GM12878 (cell line): Measurements from ENCODE around the gene PHF20. TPM values are rescaled to one million over a fixed set of nuclear protein-coding genes. Genes with fewer than 3 reads are reported as not detected.

Source experiments
- ATAC-seq: fragments of 200-7000 bp; cut with Tn5 transposase; 3 replicates; pipeline ENCODE4 v1.9.1; 2020; ENCODE audit warnings: mild to moderate bottlenecking, moderate library complexity
- BruUV-seq: library from RNA; stranded (reverse); fragments of 400-500 nt; replicated peaks from 2 replicates; lab custom pipeline; 2021; lab: Mats Ljungman, UMichigan
- CTCF ChIA-PET: fragments of 300-600 bp; sonication (Branson Sonifier 250); formaldehyde crosslinking; extraction: SDS; loops from one replicate; lab custom pipeline; 2021; ENCODE audit warnings: inconsistent platforms; lab: Yijun Ruan, JAX
- POLR2A ChIA-PET: fragments of 350-600 bp; formaldehyde crosslinking; extraction: SDS; loops from one replicate; lab custom pipeline; 2021; ENCODE audit warnings: inconsistent platforms; lab: Charles Lee
- RAD21 ChIA-PET: fragments of 300-600 bp; sonication (Branson Sonifier 250); formaldehyde crosslinking; loops from one replicate; lab custom pipeline; 2023; ENCODE audit warnings: antibody characterized with exemption; ENCODE audit not compliant: unreplicated experiment; lab: Charles Lee
- SMC1A ChIA-PET: fragments of 300-600 bp; sonication (Branson Sonifier 250); formaldehyde crosslinking; loops from one replicate; lab custom pipeline; 2023; ENCODE audit not compliant: unreplicated experiment, uncharacterized antibody; lab: Charles Lee
- DNase-seq: peaks from one replicate; pipeline ENCODE4 v3.0.0-alpha.2; 2011; ENCODE audit warnings: low read depth, low spot score
- FAIRE-seq: peaks from 3 replicates; lab custom pipeline; 2011; peaks lifted over from hg19 to GRCh38; lab: Jason Lieb, UNC
- H2AFZ ChIP-seq: 2 replicates; pipeline ENCODE4 v1.6.0; 2011; ENCODE audit warnings: low read depth, low read length, control low read depth; ENCODE audit not compliant: control insufficient read depth
- H3K27ac ChIP-seq: 2 replicates; pipeline ENCODE4 v1.5.1; 2011; ENCODE audit warnings: control low read depth; ENCODE audit not compliant: control insufficient read depth, insufficient read depth
- H3K27me3 ChIP-seq, 2 experiments: replicated peaks in 1 of 2; 2 replicates each; pipeline versions ENCODE4 v1.6.0 to v1.6.1; 2011; ENCODE audit warnings: low read length in 1 of 2; ENCODE audit not compliant: control insufficient read depth in 2 of 2, insufficient read depth in 2 of 2
- H3K36me3 ChIP-seq, 2 experiments: 2 replicates each; pipeline ENCODE4 v1.5.1; 2011; ENCODE audit warnings: low read length in 1 of 2; ENCODE audit not compliant: control insufficient read depth in 2 of 2, insufficient read depth in 2 of 2
- H3K4me1 ChIP-seq: 2 replicates; pipeline ENCODE4 v1.6.1; 2011; ENCODE audit warnings: mild to moderate bottlenecking, low read length, moderate library complexity, mixed read lengths; ENCODE audit not compliant: control insufficient read depth, insufficient read depth
- H3K4me2 ChIP-seq: 2 replicates; pipeline ENCODE4 v1.6.0; 2011; ENCODE audit warnings: control low read depth; ENCODE audit not compliant: control insufficient read depth, insufficient read depth
- H3K4me3 ChIP-seq: fragments of 200-600 bp; sonication (generic); 2 replicates; pipeline ENCODE4 v1.5.1; 2016
- H3K79me2 ChIP-seq: 2 replicates; pipeline ENCODE4 v1.6.0; 2011; ENCODE audit warnings: low read length; ENCODE audit not compliant: control insufficient read depth, insufficient read depth
- H3K9ac ChIP-seq: 2 replicates; pipeline ENCODE4 v1.8.0; 2011; ENCODE audit warnings: low read length, control low read depth, mixed read lengths; ENCODE audit not compliant: control insufficient read depth, insufficient read depth
- H3K9me3 ChIP-seq: replicated peaks from 3 replicates; pipeline ENCODE4 v1.5.1; 2011; ENCODE audit warnings: mild to moderate bottlenecking, low read length; ENCODE audit not compliant: control insufficient read depth, insufficient read depth
- H4K20me1 ChIP-seq: 2 replicates; pipeline ENCODE4 v1.6.0; 2011; ENCODE audit not compliant: control insufficient read depth, insufficient read depth
- CHD2 ChIP-seq: IDR thresholded peaks from 2 replicates; pipeline ENCODE4 v1.6.1; 2011; ENCODE audit warnings: low read depth, low read length, improper control_type of control experiment, borderline replicate concordance
- ESRRA ChIP-seq: IDR thresholded peaks from 2 replicates; pipeline ENCODE4 v1.6.1; 2012; ENCODE audit warnings: mild to moderate bottlenecking, low read length, improper control_type of control experiment
- ETV6 ChIP-seq, 2 experiments: fragments of 450-650 bp in 1 of 2; IDR thresholded peaks in 1 of 2; conservative IDR thresholded peaks in 1 of 2; 2 replicates each; pipeline ENCODE4 v1.6.1; 2014; ENCODE audit warnings: antibody characterized with exemption in 1 of 2, borderline replicate concordance in 1 of 2, low read depth in 1 of 2, mild to moderate bottlenecking in 1 of 2, moderate library complexity in 1 of 2
- LARP7 ChIP-seq: fragments of 450-650 bp; IDR thresholded peaks from 2 replicates; pipeline ENCODE4 v1.6.1; 2017; ENCODE audit warnings: mild to moderate bottlenecking
- MTA2 ChIP-seq: fragments of 450-650 bp; IDR thresholded peaks from 2 replicates; pipeline ENCODE4 v1.6.1; 2016; ENCODE audit warnings: low read depth, mild to moderate bottlenecking, moderate library complexity
- MYB ChIP-seq: fragments of 150-350 bp; IDR thresholded peaks from 2 replicates; pipeline ENCODE4 v1.6.1; 2014; ENCODE audit warnings: mild to moderate bottlenecking, low read depth, low read length, borderline replicate concordance
- NR2C2 ChIP-seq: IDR thresholded peaks from 2 replicates; pipeline ENCODE4 v1.6.1; 2011; ENCODE audit warnings: borderline replicate concordance, low read depth; ENCODE audit not compliant: control insufficient read depth, insufficient read length
- PAX5 ChIP-seq: IDR thresholded peaks from 2 replicates; pipeline ENCODE4 v1.6.1; 2011; ENCODE audit warnings: low read depth, low read length, borderline replicate concordance
- PAX8 ChIP-seq: fragments of 450-650 bp; IDR thresholded peaks from 2 replicates; pipeline ENCODE4 v1.6.1; 2017; ENCODE audit warnings: mild to moderate bottlenecking, moderate library complexity
- POU2F2 ChIP-seq: IDR thresholded peaks from 3 replicates; pipeline ENCODE4 v1.6.1; 2011; ENCODE audit warnings: low read depth, mild to moderate bottlenecking, low read length, borderline replicate concordance
- RFX5 ChIP-seq: IDR thresholded peaks from 2 replicates; pipeline ENCODE4 v1.6.1; 2011; ENCODE audit warnings: low read depth, low read length, improper control_type of control experiment
- SMAD1 ChIP-seq: fragments of 450-650 bp; IDR thresholded peaks from 2 replicates; pipeline ENCODE4 v1.6.1; 2018; ENCODE audit warnings: mild to moderate bottlenecking, low read depth; ENCODE audit not compliant: partially characterized antibody
- SUPT20H ChIP-seq: IDR thresholded peaks from 2 replicates; pipeline ENCODE4 v1.6.1; 2011; ENCODE audit warnings: low read depth, mild to moderate bottlenecking, low read length, moderate library complexity, borderline replicate concordance; ENCODE audit not compliant: control insufficient read depth
- SUZ12 ChIP-seq: fragments of 200-600 bp; sonication (generic); IDR thresholded peaks from one replicate; pipeline ENCODE4 v1.6.1; 2018; ENCODE audit warnings: antibody characterized with exemption, mild to moderate bottlenecking; ENCODE audit not compliant: unreplicated experiment
- ZBED1 ChIP-seq: IDR thresholded peaks from 2 replicates; pipeline ENCODE4 v1.6.1; 2016; ENCODE audit warnings: borderline replicate concordance
- ZNF207 ChIP-seq: fragments of 450-650 bp; IDR thresholded peaks from 2 replicates; pipeline ENCODE4 v1.6.1; 2014; ENCODE audit warnings: antibody characterized with exemption, mild to moderate bottlenecking, borderline replicate concordance
- WGBS: methylation state at CpG from one replicate; pipeline ENCODE4 v1.1.6; 2016; ENCODE audit warnings: low lambda C conversion rate; ENCODE audit not compliant: insufficient replicate concordance, insufficient coverage; ENCODE audit errors: missing lambda C conversion rate; 5-methylcytosine and 5-hydroxymethylcytosine counted together
- in situ Hi-C: fragments of 300-500 bp; cut with MboI; formaldehyde crosslinking; loops from 9 replicates; pipeline ENCODE4 v1.14.3; 2018; ENCODE audit warnings: mixed read lengths
- intact Hi-C: fragments of 100-400 bp; cut with micrococcal nuclease; formaldehyde crosslinking; loops from one replicate; pipeline ENCODE4 v1.14.2; 2022; ENCODE audit not compliant: unreplicated experiment
- polyA plus RNA-seq, 11 experiments: library from polyadenylated mRNA; depleted of rRNA in 4 of 11; unstranded in 6 of 11; stranded (reverse) in 5 of 11; fragments of >200 nt; fragmentation: Nextera tagmentation in 4 of 11; fragmentation: Illumina TruSeq in 1 of 11; extraction: Ambion mirVana in 4 of 11; extraction: Trizol in 1 of 11; gene quantifications; 1 replicate in 1 of 11; 2 replicates in 10 of 11; pipeline versions ENCODE4 v1.2.1 to v1.2.3, GENCODE V29; 2011 to 2016; ENCODE audit warnings: inconsistent platforms in 2 of 11, missing spikeins in 2 of 11, low read depth in 1 of 11
- total RNA-seq, 4 experiments: library from RNA; depleted of rRNA in 3 of 4; stranded (reverse); fragments of >200 nt in 3 of 4; fragmentation: Illumina TruSeq in 1 of 4; extraction: Trizol in 1 of 4; gene quantifications; 2 replicates each; pipeline versions ENCODE4 v1.2.1 to v1.2.3, GENCODE V29; 2013 to 2021
- TF ChIP-seq, protein P1 (sequence below): fragments of 450-650 bp; IDR thresholded peaks from 2 replicates; pipeline ENCODE4 v1.6.1; 2018; ENCODE audit warnings: mild to moderate bottlenecking, low read depth, moderate library complexity; ENCODE audit not compliant: partially characterized antibody
- TF ChIP-seq, protein P2 (sequence below): IDR thresholded peaks from 2 replicates; pipeline ENCODE4 v1.6.1; 2011; ENCODE audit warnings: borderline replicate concordance, low read depth, mild to moderate bottlenecking, moderate library complexity, low read length; ENCODE audit not compliant: insufficient read depth, poor library complexity, severe bottlenecking

PHF20 gene
- total and polyA plus RNA-seq, 10 of the 15 experiments (the other 5 are each of a cell fraction or from before 2014, with no cell fraction given) = 31.6 to 91.2 (median 46.8) TPM

DNA sequence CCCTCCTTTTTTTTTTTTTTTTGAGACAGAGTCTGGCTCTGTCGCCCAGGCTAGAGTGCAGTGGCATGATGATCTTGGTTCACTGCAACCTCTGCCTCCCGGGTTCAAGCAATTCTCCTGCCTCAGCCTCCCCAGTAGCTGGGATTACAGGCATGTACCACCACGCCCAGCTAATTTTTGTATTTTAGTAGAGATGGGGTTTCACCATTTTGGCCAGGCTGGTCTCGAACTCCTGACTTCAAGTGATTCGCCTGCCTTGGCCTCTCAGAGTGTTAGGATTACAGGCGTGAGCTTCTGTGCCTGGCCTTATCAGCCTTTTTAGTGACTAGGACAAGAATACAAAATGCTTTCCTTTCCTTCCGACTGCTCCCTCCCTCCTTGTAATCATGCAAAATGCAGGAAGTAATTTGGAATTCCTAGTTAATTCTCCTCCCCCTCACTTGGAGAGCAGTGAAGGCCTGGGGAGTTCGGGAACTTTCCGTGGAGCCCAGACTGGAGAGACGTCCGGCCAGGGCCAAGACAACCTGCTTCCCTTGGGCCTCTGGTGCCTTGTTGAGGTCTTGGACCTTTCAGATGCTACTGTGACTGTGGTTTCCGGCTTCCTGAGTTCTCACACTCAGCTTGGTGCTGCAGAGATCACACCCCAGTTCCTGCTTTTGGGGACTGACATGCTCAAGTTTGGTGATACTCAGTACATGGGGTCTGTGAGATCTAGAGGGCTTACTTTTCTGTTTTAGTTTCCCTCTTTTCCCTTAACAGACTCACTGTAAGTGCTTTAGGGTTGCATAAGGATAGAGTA is 3.9 kb upstream of the PHF20 start:
- Histone ChIP-seq H4K20me1 (no peaks in the 10 kb centered on the region), H3K4me2 (peak overlapping the region; percentile 73), H3K9ac (peak overlapping the region; percentile 73), H3K27me3 (no peaks in the 10 kb centered on the region), H3K79me2 (peaks cover 9% of the 10 kb centered on the region), H3K4me1 (peaks cover 30% of the 10 kb centered on the region), H3K27ac (peak overlapping the region; percentile 97), H2AFZ (peak overlapping the region; percentile 80), H3K36me3 (no peaks in the 10 kb centered on the region), H3K4me3 (no peak overlapping the region), H3K9me3 (no peaks in the 10 kb centered on the region)
- intact Hi-C loops = loop anchor here (1.0 kb wide), 1 partner anchor 26 kb away; the partner anchor contains the start of gene RBM39
- SMC1A ChIA-PET = interaction anchor here (0.5 to 8.7 kb wide), 9 partner anchors 10 to 1067 kb away, joined by 3 to 151 read pairs (median 4); partner anchors contain the start of genes RBM39 and SCAND1
- TSS peak; percentile 74 for BruUV-seq
- DNase-seq (peak; percentile 94), ATAC-seq (peak; percentile 80), FAIRE-seq (peak; percentile 96)
- POLR2A ChIA-PET = interaction anchor here (0.7 to 11.5 kb wide), 6 partner anchors 9 to 186 kb away, joined by 3 to 214 read pairs (median 4); partner anchors contain the start of genes RBM39 and SCAND1
- RAD21 ChIA-PET = interaction anchor here (0.7 to 7.3 kb wide), 8 partner anchors 14 to 187 kb away, joined by 3 to 157 read pairs (median 6); partner anchors contain the start of genes RBM39, SCAND1 and SPAG4
- in situ Hi-C loops = no loop called here
- CTCF ChIA-PET = interaction anchor here (0.6 to 6.4 kb wide), 6 partner anchors 11 to 837 kb away, joined by 3 to 69 read pairs (median 4); partner anchors contain the start of genes RAB5IF, RBM39 and SCAND1
- 10% methylated on average over 12 of the region's 12 CpGs for WGBS
- TF ChIP-seq POU2F2 (peak; percentile 81; the same call in 1 of the 3 replicates), ESRRA (no peak), ETV6 (conservative IDR thresholded peaks at IDR 0.05 in 1 of 2, IDR thresholded peaks at IDR 0.05 in 1 of 2; ENCODE audit: borderline replicate concordance in 1 of 2, low read depth in 1 of 2) (peak in 1 of 2 experiments; percentile 75; a peak in 1 of 4 replicates), LARP7 (no peak), ZNF207 (no peak), PAX8 (no peak), SUZ12 (no peak), MTA2 (peak; percentile 48), ZBED1 (peak; percentile 74; the same call in 1 of the 2 replicates), MYB (no peak), PAX5 (peak; percentile 71; the same call in 1 of the 2 replicates), NR2C2 (no peak), SUPT20H (no peak), SMAD1 (peak; percentile 50), CHD2 (peak; percentile 77; the same call in 1 of the 2 replicates), RFX5 (no peak)
- TF ChIP-seq, protein P1, sequence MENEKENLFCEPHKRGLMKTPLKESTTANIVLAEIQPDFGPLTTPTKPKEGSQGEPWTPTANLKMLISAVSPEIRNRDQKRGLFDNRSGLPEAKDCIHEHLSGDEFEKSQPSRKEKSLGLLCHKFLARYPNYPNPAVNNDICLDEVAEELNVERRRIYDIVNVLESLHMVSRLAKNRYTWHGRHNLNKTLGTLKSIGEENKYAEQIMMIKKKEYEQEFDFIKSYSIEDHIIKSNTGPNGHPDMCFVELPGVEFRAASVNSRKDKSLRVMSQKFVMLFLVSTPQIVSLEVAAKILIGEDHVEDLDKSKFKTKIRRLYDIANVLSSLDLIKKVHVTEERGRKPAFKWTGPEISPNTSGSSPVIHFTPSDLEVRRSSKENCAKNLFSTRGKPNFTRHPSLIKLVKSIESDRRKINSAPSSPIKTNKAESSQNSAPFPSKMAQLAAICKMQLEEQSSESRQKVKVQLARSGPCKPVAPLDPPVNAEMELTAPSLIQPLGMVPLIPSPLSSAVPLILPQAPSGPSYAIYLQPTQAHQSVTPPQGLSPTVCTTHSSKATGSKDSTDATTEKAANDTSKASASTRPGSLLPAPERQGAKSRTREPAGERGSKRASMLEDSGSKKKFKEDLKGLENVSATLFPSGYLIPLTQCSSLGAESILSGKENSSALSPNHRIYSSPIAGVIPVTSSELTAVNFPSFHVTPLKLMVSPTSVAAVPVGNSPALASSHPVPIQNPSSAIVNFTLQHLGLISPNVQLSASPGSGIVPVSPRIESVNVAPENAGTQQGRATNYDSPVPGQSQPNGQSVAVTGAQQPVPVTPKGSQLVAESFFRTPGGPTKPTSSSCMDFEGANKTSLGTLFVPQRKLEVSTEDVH = no peak
- TF ChIP-seq, protein P2, sequence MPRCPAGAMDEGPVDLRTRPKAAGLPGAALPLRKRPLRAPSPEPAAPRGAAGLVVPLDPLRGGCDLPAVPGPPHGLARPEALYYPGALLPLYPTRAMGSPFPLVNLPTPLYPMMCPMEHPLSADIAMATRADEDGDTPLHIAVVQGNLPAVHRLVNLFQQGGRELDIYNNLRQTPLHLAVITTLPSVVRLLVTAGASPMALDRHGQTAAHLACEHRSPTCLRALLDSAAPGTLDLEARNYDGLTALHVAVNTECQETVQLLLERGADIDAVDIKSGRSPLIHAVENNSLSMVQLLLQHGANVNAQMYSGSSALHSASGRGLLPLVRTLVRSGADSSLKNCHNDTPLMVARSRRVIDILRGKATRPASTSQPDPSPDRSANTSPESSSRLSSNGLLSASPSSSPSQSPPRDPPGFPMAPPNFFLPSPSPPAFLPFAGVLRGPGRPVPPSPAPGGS = peak; percentile 89
